HG03025 (cell line): ENCODE data around the gene IL31RA.

Source experiments
- ATAC-seq: cut with Tn5 transposase; IDR thresholded peaks from one replicate; pipeline ENCODE4 v1.9.1; 2021; ENCODE audit warnings: mild to moderate bottlenecking, moderate library complexity; ENCODE audit not compliant: unreplicated experiment, low FRiP score

IL31RA gene

DNA sequence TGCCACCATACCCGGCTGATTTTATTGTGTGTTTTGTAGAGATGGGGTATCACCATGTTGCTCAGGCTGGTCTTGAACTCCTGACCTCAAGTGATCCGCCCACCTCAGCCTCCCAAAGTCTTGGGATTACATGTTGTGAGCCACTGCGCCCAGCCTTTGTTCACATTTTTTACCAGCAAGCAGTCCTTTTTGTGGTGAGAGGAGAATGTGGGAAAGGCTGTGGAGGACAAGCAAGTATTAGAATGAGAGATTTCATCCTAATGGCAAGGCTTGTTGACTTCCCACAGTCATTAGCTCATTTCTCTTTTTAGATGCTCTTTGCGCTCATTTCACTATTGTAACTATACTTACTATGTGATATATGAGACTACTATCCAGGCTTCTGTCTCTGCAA, 6.1 kb downstream of the IL31RA start:
- ATAC-seq: no peak

GRCh38 chr5:55858104-55858503, 6.9 kb downstream of the IL31RA start:
- ATAC-seq: no peak

DNA sequence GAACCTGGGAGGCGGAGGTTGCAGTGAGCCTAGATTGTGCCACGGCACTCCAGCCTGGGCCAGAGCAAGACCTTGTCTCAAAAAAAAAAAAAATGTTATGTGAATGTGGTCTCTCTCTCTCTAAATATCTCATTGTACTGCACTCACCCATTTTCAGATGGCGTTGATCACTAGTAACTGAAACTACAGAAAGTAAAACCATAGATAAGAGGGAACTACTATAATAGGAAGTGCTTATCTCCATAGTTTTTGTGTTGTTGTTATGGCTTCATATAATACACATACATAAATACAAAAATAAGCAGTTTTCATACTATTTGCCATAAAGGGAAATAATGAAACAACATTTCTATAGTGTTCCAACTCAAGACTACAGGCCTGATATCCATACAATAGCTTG, 9.1 kb downstream of the IL31RA start:
- ATAC-seq: no peak

DNA sequence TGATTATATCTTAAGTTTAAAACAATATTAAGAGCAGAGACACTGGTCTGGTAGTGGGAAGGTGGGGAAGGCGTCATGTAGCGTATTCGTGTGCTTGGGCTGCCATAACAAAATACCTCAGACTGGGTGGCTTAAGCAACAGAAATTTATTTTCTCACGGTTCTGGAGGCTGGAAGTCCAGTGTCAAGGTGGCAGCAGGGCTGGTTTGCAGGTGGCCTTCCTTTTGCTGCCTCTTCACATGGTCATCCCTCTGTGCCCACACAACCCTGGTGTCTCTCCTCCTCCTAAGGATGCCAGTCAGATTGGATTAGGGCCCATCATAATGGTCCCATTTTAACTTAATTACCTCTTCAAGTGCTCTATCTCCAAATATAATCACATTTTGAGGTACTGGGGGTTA, 9.6 kb downstream of the IL31RA start:
- ATAC-seq: no peak

GRCh38 chr5:55864606-55865541, 13.7 kb downstream of the IL31RA start:
- no peak for ATAC-seq

DNA sequence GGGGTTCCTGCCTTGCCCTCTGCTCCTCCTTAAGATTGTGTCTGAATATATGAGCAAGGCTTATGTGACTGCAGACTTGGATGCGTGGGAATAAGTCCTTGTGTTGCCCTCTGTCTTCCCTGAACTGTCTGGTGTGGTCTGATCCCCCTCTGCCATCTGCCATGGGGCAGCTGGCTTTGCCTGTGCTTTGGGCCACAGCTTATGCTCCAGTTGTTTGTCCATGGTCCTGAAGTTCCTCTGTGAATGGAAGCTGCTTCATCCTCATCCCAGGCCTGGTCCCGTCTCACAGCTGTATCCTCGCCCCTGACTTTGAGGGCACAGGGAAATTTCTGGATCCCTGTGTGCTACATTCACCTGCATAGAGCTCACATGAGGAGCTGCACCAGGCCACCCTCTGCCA, 14.7 kb downstream of the IL31RA start:
- no peak for ATAC-seq

- no peak for ATAC-seq
These were observed 15.3 kb downstream of the IL31RA start for GRCh38 chr5:55866485-55866884.

DNA sequence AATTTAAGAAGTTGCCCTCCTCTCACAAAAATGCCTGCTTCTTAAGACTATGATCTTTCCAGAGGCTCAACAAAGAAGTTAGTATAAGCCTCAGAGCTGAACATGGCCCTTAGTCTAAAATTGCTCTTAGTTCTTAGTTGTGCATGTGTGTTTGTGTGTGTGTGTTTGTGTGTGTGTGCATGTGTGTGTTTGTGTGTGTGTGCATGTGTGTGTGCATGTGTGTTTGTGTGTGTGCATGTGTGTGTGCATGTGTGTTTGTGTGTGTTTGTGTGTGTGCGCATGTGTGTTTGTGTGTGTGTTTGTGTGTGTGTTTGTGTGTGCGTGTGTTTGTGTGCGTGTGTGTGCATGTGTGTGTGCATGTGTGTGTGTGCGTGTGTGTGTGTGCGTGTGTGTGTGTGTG, 15.8 kb downstream of the IL31RA start:
- no peak for ATAC-seq

GRCh38 chr5:55868846-55869245, 17.7 kb downstream of the IL31RA start:
- ATAC-seq: no peak

GRCh38 chr5:55869847-55870246, 18.7 kb downstream of the IL31RA start:
- ATAC-seq: no peak

- ATAC-seq: no peak
These were observed 22.1 kb downstream of the IL31RA start for GRCh38 chr5:55873234-55873633.

- no peak for ATAC-seq
These were observed 26.5 kb downstream of the IL31RA start for GRCh38 chr5:55877655-55878054.

DNA sequence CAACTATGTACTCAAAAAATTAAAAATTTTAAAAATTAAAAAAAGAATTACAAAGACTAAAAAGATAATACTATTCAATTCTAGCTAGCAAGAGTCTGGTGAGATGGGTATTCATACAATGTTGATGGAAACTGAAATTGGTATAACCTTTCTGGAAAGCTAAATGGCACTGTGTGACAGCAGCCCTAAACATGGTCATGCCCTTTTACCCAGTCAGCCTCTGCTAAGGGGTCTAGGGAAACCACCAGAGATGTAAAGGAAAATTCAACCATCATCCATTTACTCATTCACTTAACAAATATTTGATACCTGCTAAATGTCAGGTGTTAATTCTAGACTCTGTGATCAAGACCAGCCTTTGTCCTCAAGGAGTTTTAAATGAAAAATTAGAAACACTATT, 29.3 kb downstream of the IL31RA start:
- no peak for ATAC-seq

DNA sequence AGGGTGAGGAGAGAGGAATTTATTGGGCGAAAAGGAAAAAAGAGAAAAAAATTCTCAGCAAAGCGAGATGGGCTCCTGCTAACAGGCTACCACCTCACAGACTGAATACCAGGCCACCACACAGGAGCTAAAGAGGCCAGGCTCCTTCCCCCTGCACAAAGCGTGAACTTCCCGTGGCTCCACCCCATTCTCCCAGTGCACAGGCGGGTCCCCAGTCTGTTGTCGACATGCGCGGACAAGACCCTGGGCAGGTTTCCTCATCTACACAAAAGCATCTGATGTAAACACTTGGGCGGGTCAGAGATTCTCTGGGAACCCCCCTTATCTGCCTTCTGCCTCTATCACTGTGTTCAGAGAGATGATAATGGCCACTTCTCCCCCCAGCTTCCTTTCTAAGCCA, 34.2 kb downstream of the IL31RA start:
- ATAC-seq: no peak

DNA sequence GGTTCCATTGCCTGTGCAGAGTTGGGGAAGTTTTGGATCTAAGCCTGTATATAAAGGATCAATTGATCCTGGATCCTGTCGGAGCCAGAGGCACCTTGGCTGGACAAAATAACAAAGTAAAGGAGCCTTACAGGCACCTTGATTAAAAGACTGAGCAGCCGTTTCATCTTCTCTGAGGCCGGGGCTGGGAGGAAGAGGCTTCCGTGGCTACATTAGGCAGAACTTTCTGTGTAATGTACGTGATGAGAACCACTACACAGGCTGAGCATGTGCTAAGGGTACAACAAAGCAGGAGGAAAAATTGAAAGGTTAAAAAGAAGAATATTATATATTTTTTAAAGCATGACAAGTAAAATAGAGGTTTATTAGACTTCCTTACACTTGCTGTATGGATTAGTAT, 37.0 kb downstream of the IL31RA start:
- no peak for ATAC-seq

- ATAC-seq: no peak
These were observed 41.3 kb downstream of the IL31RA start for GRCh38 chr5:55892479-55892878.

GRCh38 chr5:55894135-55894534, 43.0 kb downstream of the IL31RA start:
- ATAC-seq: no peak

DNA sequence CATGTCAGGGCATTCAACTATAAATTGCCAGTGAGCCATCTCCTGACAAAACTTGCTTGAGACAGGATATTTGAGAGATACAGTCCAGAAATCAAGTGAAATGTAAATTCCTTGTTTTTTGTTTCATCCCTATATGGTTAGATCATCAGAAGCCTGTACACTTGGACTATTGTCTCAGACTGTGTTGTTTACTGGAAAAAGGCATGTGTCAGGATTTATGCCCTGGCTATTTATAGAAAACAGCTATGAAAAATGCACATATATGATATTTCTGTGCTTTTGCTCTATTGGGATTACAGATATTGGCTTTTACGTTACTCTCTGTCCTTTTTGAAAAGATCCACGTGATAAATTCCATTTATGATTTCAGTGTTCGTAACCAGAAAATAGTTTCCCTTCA, 44.2 kb downstream of the IL31RA start:
- no peak for ATAC-seq

GRCh38 chr5:55896238-55896637, 45.1 kb downstream of the IL31RA start:
- no peak for ATAC-seq

- ATAC-seq: no peak
These were observed 45.5 kb downstream of the IL31RA start for GRCh38 chr5:55896663-55897062.

- ATAC-seq: no peak
These were observed 46.2 kb downstream of the IL31RA start for GRCh38 chr5:55897206-55897894.

DNA sequence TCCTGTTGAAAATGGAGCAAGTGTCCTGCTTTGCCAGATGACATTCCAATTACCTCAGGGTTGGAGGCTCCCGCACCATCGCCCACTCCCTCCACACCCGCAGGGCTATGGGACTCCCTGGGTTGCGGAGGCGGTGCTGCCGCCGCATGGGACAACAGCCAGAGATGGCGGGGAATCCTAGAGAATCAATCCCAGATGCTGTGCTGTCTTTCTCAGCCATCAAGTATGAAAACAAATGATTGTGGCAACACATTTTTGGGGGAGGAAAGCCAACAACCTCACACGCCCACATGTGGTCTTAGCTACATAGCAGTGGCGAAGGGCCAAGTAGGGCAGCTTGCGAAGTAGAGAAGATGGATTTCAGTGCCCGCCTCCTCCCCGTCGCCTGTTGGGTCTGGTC, 46.7 kb downstream of the IL31RA start:
- no peak for ATAC-seq
